ENCODE measurements around the gene NSDHL.
"Not testable (repeated sequence)": the region's sequence is repeated elsewhere in the genome, so short reads cannot be mapped to it uniquely, and the experiment has no call there.

The NSDHL gene

DNA sequence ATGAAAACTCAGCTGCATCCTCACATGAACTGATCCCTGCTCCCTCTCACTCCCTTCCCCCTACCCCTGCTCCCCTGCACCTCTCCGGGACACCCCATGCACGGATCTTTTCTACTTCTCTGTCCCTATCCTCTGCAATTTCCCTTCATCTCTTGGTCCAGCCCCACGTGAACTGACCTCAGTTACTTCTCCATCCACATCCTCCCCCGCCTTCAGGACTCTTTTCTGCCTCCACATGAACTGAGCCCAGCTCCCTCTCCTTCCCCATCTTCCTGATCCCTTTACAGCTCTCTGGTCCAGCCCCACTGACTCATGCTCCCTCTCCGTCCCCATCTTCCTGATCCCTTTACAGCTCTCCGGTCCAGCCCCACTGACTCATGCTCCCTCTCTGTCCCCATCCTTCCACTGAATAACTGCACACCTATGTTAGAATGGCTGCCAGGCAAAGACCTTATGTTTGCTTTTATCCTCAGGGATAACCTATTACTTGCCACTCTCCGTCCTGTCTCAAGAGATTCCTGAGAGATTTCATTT, 6.0 kb upstream of the NSDHL start:
- H3K36me3 Mint-ChIP-seq, result no peaks in the 10 kb centered on the region
- no peaks in the 10 kb centered on the region for H3K9me3 Mint-ChIP-seq
- no peak overlapping the region for H3K4me3 Mint-ChIP-seq
- peaks cover under 1% of the 10 kb centered on the region for H3K4me1 Mint-ChIP-seq
- no peak for ATAC-seq
- peaks cover 14% of the 10 kb centered on the region for H3K27me3 Mint-ChIP-seq
- H3K27ac Mint-ChIP-seq, result no peak overlapping the region

DNA sequence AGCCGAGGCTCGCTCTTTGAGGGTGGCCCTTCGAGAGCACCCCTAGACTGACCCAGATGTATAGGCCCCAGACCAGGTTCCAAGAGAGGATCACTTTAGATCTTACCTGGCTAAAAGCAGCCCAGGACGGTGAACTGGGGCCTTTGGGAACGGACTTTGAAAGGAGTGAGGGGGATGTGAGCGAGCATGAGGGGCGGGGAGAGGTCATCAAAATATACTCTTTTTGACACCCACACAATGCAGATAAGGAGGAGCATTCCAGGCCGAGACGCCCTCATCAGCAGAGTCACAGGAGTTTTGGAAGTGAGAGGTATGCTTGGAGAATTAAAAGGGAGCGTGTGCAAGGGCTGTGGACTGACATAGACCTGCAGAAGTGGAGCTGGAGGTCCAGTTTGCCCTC, 528 bp downstream of the NSDHL start:
- H3K4me3 Mint-ChIP-seq, result peak overlapping the region; percentile 87
- no peaks in the 10 kb centered on the region for H3K27me3 Mint-ChIP-seq
- H3K4me1 Mint-ChIP-seq, result peaks cover 32% of the 10 kb centered on the region
- H3K9me3 Mint-ChIP-seq, result no peaks in the 10 kb centered on the region
- peaks cover 20% of the 10 kb centered on the region for H3K36me3 Mint-ChIP-seq
- H3K27ac Mint-ChIP-seq, result peak overlapping the region; percentile 79
- no peak for ATAC-seq

DNA sequence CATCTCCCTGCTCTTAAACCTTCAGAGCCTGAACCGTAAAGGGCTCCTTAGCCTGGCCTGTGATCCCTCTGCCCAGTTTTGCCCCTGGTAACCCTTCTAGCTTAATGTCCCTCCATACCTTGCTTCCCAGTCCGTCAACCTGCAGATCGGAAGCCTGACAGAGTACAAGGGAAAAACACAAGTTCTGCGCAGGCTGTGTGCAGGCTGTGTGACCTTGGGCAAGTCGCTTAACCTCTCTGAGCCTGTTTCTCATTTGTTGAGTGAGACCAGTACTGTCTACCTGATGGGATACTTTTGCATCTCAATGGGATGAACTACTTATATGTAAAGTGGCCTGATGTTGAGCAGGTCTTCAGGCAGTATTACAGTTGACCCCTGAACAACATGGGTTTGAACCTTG, 1.7 kb downstream of the NSDHL start:
- H3K27ac Mint-ChIP-seq, result no peak overlapping the region
- no peaks in the 10 kb centered on the region for H3K27me3 Mint-ChIP-seq
- H3K4me1 Mint-ChIP-seq, result peaks cover 32% of the 10 kb centered on the region
- peaks cover 20% of the 10 kb centered on the region for H3K36me3 Mint-ChIP-seq
- peak overlapping the region; percentile 87 for H3K4me3 Mint-ChIP-seq
- ATAC-seq, result no peak
- H3K9me3 Mint-ChIP-seq, result no peaks in the 10 kb centered on the region

DNA sequence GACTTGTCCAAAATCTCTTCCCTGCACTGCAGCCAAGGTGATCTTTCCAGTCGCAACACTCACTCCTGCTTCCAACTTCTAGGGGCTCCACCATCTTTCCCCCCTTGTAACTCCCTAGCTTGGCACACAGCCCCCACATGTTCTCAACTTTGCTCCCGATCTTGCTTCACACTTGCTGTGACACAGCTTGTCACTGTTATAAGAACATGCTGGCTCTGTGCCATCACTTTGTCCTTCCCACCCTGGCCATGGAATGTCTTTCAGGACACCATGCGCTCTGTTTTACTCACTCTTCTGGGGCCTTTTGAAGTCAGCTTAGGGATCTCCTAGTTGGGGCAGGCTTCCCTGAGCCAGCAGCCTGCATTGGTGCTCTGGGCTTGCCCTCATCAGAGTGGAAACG, 2.5 kb downstream of the NSDHL start:
- H3K27me3 Mint-ChIP-seq, result no peaks in the 10 kb centered on the region
- H3K4me3 Mint-ChIP-seq, result no peak overlapping the region
- H3K9me3 Mint-ChIP-seq, result no peaks in the 10 kb centered on the region
- H3K27ac Mint-ChIP-seq, result no peak overlapping the region
- peaks cover 24% of the 10 kb centered on the region for H3K36me3 Mint-ChIP-seq
- H3K4me1 Mint-ChIP-seq, result peaks cover 37% of the 10 kb centered on the region
- no peak for ATAC-seq

DNA sequence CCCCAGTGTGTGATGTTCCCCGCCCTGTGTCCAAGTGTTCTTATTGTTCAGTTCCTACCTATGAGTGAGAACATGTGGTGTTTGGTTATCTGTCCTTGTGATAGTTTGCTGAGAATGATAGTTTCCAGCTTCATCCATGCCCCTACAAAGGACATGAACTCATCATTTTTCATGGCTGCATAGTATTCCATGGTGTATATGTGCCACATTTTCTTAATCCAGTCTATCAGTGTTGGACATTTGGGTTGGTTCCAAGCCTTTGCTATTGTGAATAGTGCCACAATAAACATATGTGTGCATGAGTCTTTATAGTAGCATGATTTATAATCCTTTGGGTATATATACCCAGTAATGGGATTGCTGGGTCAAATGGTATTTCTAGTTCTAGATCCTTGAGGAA, 4.6 kb downstream of the NSDHL start:
- not testable (repeated sequence) for ATAC-seq, H3K27me3 Mint-ChIP-seq, H3K27ac Mint-ChIP-seq, H3K4me3 Mint-ChIP-seq, H3K9me3 Mint-ChIP-seq
- Mint-ChIP-seq H3K36me3 (peaks cover 35% of the 10 kb centered on the region), H3K4me1 (peaks cover 39% of the 10 kb centered on the region)

DNA sequence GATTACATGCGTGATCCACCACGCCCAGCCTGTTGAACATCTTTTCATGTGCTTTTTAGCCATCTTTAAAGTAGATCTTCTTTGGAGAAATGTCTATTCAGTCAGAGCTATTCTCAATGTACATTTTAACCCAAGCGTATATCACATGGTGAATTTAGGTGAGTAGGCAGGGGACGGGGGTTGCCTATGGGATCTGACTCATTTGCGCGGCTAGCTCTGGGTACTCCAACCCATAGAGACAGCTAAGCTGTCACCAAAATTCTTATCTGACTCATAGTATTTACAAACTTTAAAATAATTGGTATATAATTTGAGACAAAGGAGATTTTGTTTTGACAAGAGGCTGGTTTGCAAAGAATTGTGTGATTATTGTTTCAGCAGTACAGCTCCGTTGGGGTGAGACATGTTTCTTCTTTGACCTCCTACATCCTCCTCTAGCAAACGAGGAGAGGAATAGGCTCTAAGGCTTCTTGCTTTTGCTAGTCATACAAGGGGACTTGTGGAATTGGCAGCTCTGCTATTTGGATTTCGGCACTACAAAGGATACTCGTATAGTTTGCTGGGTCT, 12.0 kb downstream of the NSDHL start:
- Mint-ChIP-seq H3K27ac (no peak overlapping the region), H3K4me1 (peaks cover 13% of the 10 kb centered on the region), H3K4me3 (no peak overlapping the region), H3K36me3 (peaks cover 23% of the 10 kb centered on the region), H3K27me3 (no peaks in the 10 kb centered on the region), H3K9me3 (no peaks in the 10 kb centered on the region)
- no peak for ATAC-seq

DNA sequence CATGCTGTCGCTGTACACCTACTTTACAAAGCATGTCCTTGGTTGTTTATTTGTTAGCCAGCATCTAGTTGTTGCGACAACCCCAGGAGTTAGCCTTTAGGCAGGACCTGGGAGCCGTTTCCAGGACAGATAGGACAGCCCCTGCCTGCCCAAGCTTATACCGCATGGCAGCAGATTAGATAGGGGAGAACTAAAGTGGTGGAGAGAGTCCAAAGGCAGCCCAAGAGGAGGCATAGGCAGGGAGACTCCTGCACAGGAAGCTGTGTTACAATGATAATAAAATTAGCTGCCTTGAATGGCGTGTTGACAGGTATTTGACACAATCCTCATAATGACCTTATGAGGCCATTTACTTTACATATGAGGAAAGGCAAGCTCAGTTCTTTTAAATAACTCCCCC, 13.0 kb downstream of the NSDHL start:
- peaks cover 3% of the 10 kb centered on the region for H3K4me1 Mint-ChIP-seq
- H3K9me3 Mint-ChIP-seq, result no peaks in the 10 kb centered on the region
- no peaks in the 10 kb centered on the region for H3K27me3 Mint-ChIP-seq
- no peak overlapping the region for H3K4me3 Mint-ChIP-seq
- H3K36me3 Mint-ChIP-seq, result peaks cover 24% of the 10 kb centered on the region
- no peak for ATAC-seq
- H3K27ac Mint-ChIP-seq, result no peak overlapping the region

DNA sequence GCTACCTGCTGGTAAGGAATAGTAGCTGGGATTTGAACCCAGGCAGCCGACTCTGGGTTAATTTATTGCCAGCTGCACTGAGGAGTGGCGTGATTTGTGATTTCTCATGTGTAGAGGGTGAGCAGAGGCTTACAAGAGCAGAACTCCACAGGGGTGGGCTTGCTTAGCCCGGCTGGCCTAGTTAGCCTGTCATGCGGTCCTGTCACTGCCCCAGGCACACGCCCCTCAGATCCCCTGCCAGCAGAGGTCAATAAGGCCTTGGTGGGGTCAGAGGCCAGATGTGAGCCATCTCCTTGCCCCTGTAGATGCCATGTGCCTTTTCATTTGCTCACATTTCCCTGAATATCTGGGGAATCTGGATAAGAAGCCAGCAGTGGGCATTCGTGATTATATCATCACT, 13.4 kb downstream of the NSDHL start:
- no peak for ATAC-seq
- no peaks in the 10 kb centered on the region for H3K4me1 Mint-ChIP-seq
- no peaks in the 10 kb centered on the region for H3K9me3 Mint-ChIP-seq
- no peak overlapping the region for H3K27ac Mint-ChIP-seq
- peaks cover 27% of the 10 kb centered on the region for H3K36me3 Mint-ChIP-seq
- H3K27me3 Mint-ChIP-seq, result no peaks in the 10 kb centered on the region
- no peak overlapping the region for H3K4me3 Mint-ChIP-seq

DNA sequence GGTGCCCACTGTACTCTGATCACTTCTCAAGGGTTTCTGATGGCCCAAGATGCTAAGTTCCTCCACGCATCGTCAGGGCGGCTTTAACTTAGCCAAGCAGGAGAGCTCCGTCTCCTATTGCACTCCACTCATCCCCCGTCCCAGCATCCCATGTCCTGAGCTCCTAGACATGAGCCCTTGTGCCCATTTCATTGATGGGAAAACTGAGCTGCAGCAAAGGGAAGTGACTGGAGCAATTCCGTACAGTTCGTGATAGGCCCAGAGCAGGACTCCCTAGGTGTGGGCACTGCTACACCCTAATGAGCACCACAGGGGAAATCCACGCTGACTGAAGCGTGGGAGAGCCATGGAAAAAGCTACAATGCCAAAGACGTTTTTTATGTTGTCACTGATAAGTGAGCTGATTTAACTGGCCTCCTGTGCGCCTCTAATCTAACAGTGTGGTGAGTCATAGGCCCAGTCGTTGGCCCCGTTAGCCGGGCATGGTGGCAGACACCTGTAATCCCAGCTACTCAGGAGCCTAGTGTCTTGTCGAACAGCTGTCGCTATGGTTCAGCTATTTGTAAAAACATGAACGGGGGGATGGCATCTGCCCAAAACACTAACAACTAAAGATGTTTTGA, 14.9 kb downstream of the NSDHL start:
- Mint-ChIP-seq H3K36me3 (peaks cover 22% of the 10 kb centered on the region), H3K4me1 (no peaks in the 10 kb centered on the region), H3K27me3 (no peaks in the 10 kb centered on the region), H3K27ac (no peak overlapping the region), H3K9me3 (no peaks in the 10 kb centered on the region), H3K4me3 (no peak overlapping the region)
- ATAC-seq, result no peak

DNA sequence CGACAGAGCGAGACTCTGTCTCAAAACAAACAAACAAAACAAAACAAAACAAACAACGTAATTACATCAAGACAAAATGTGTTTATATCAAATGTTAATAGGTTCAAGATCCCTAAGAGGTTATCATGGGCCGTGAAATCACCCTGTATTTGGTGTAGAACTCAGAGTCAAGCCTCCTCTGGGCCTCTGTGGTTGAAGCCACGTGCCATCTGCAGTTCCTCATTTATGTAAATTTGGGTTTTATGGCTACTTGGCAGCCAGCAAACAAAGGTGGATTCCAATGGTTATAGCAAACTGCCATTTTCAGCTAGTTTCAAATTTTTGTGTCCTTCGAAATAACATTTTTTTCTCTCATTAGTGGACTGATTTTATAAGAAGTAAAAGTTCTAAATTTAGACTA, 16.4 kb downstream of the NSDHL start:
- Mint-ChIP-seq H3K36me3 (peaks cover 37% of the 10 kb centered on the region), H3K4me1 (no peaks in the 10 kb centered on the region)

DNA sequence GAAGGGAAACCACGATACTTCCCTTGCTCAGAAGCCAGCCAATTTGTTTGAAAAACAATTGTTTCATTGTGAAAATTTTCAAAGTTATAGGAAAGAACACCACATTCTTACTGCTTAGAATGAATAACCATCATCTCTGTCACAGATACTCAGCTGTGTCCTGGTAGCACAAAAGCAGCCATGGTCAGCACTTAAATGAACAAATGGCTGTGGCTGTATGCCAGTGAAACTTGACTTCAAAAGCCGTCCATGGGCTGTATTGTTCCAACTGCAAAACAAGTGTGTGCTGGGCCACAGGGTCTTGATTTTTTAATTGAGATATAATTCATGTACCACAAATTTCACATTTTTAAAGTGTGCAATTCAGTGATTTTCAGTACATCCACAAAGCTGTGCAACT, 19.6 kb downstream of the NSDHL start:
- no peak for ATAC-seq
- Mint-ChIP-seq H3K27ac (no peak overlapping the region), H3K4me3 (no peak overlapping the region), H3K9me3 (no peaks in the 10 kb centered on the region), H3K4me1 (no peaks in the 10 kb centered on the region), H3K36me3 (peaks cover 60% of the 10 kb centered on the region), H3K27me3 (no peaks in the 10 kb centered on the region)

More for the DNA sequence above, 16.4 kb downstream of the NSDHL start:
- Mint-ChIP-seq H3K9me3 (no peaks in the 10 kb centered on the region), H3K27ac (no peak overlapping the region), H3K4me3 (no peak overlapping the region), H3K27me3 (no peaks in the 10 kb centered on the region)
- no peak for ATAC-seq

DNA sequence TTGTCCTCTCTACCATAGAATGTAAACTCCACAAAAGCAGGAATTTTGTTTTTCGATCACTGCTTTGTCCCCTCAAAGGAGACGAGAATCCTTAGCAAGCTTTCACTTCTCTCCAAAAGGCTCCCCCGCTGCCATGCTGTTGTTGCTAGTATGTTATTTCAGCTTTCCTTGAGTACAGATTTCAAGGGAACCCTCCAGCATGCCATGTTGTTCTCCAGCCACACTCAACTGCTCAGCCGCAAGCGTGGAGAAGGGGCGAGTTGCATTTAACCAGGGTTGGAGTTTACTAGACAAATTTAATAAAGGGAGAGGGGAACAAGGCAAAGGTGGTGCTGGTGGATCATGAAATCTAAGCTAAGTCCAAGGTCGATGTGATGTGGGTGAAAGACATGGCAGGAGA, 23.1 kb downstream of the NSDHL start:
- Mint-ChIP-seq H3K9me3 (no peaks in the 10 kb centered on the region), H3K27me3 (no peaks in the 10 kb centered on the region), H3K36me3 (peaks cover 46% of the 10 kb centered on the region), H3K4me1 (no peaks in the 10 kb centered on the region), H3K27ac (no peak overlapping the region), H3K4me3 (no peak overlapping the region)
- ATAC-seq, result no peak

DNA sequence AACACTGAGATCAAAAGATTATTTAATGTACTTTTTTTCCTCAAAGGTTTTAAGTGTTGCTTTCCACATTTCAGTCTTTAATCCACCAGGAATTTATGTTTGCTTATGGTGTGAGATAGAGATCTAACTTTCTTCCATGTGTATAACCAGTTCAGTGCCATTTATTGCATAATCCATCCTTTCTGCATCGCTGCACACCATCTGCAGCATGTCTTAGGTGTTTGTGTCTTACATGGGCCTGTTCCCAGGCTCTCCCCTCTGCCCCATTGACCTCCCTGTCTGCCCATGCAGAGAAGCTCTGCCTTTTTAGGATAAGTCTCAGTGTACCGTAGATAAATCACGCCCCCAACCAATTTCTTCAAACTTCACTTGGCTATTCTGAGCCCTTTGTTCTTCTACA, 30.3 kb downstream of the NSDHL start:
- H3K27me3 Mint-ChIP-seq, result no peaks in the 10 kb centered on the region
- ATAC-seq, result no peak
- peaks cover 15% of the 10 kb centered on the region for H3K36me3 Mint-ChIP-seq
- H3K4me1 Mint-ChIP-seq, result no peaks in the 10 kb centered on the region
- H3K9me3 Mint-ChIP-seq, result no peaks in the 10 kb centered on the region
- H3K4me3 Mint-ChIP-seq, result no peak overlapping the region
- H3K27ac Mint-ChIP-seq, result no peak overlapping the region

DNA sequence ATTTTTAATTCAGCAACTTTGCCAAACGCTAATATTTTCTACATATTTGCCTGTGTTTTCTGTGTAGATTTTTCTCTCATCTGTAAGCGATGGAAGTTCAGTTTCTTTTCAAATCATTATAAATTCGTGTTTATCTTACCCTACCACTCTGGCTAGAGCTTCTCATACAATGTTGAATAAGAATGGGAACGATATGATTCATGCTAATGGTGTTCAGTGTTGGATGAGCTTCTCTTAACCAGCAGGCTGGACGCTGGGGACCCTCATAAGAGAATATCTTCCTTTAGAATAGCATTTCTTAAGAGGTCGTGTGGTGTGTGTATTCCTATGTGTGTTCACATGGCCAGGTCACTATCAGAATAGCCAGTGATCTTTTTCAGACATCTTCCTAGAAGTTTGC, 31.0 kb downstream of the NSDHL start:
- Mint-ChIP-seq H3K4me3 (no peak overlapping the region), H3K9me3 (no peaks in the 10 kb centered on the region), H3K27ac (no peak overlapping the region), H3K4me1 (no peaks in the 10 kb centered on the region), H3K36me3 (peaks cover 17% of the 10 kb centered on the region), H3K27me3 (no peaks in the 10 kb centered on the region)
- no peak for ATAC-seq

DNA sequence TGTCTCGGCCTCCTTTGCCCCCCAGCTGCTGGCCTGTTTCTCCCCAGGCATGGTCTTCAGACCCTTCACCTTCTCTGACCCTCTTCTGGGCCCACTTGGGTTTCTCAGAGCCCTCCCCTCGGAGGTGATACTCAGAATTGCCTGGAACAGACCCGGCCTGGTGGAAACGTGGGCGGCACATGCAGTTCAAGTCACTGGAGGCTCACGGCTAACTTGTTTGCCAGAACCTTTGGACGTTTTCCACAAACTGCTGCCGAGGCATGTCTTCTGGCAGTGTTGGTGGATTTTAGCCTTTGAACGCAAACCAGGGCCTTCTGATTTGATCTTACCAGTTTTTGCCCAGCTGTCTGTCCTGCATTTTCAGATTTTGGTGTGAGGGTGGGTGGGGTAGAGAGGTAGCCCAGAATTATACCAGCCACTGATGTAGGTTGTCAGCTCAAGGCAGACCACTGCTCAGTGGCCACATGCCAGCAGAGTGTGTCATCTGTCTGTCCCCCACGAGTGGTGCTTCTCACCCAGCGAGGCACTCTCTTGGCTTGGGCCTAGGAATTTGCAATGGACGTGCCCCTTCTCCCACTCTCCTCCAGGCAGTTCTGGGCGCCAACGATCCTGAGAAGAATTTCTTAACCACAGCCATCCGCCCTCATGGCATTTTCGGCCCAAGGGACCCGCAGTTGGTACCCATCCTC, 34.5 kb downstream of the NSDHL start:
- no peak for ATAC-seq
- Mint-ChIP-seq H3K9me3 (no peaks in the 10 kb centered on the region), H3K27ac (no peak overlapping the region), H3K27me3 (no peaks in the 10 kb centered on the region), H3K36me3 (peaks cover 40% of the 10 kb centered on the region), H3K4me1 (no peaks in the 10 kb centered on the region), H3K4me3 (no peak overlapping the region)

DNA sequence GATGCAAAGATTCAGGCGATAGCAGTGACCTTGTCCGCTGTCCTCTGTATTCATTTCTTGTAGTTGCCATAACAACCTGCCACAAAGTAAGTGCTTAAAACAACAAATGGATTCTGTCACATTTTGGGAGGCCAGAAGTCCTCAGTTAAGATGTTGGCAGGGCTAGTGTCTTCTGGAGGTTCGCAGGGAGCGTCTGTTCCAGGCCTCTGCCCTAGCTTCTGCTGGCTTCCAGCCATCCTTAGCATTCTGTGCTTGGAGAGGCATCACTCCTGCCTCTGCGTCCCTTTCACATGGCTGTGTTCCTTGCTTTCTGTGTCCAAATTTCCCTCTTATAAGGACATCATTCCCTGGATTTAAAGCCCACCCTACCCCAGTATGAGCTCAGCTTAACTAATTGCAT, 35.5 kb downstream of the NSDHL start:
- Mint-ChIP-seq H3K9me3 (no peaks in the 10 kb centered on the region), H3K27me3 (no peaks in the 10 kb centered on the region), H3K4me1 (peaks cover under 1% of the 10 kb centered on the region), H3K4me3 (no peak overlapping the region), H3K27ac (no peak overlapping the region), H3K36me3 (peaks cover 43% of the 10 kb centered on the region)
- no peak for ATAC-seq

Measured in stimulated activated memory B cell treated with anti-CD40 and anti-IgM and Interleukin-4, amounts not matched to agents 10 μg/mL and 1 μg/mL and 100 μg/mL, for 72 hours (primary cell).